ENCODE results near the gene AMZ1.
A peak's percentile ranks its signal among the peaks of the same experiment; 100 is the strongest.
"Not testable (repeated sequence)": the region's sequence is repeated elsewhere in the genome, so short reads cannot be mapped to it uniquely, and the experiment has no call there.

Gene AMZ1

DNA sequence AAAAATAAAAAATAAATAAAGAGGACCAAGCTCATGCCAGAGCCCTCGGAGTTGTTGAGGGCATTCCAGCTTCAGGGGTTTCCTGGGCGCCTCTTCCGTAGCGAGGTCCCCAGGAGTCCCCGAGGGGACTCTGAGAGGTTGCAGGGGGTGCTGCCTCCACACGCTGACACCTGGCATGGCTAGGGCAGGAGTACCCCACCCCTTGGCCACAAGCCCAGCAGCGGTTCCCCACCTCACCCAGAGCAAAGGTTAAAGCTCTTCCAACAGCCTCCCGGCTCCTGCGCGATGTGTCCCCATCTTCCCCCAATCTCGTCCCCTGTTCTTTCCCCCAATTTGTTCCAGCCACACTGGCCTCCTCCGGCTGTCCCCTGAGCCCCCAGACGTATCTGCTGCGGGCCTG is 4.5 kb downstream of the AMZ1 start:
- DNase-seq: no peak

DNA sequence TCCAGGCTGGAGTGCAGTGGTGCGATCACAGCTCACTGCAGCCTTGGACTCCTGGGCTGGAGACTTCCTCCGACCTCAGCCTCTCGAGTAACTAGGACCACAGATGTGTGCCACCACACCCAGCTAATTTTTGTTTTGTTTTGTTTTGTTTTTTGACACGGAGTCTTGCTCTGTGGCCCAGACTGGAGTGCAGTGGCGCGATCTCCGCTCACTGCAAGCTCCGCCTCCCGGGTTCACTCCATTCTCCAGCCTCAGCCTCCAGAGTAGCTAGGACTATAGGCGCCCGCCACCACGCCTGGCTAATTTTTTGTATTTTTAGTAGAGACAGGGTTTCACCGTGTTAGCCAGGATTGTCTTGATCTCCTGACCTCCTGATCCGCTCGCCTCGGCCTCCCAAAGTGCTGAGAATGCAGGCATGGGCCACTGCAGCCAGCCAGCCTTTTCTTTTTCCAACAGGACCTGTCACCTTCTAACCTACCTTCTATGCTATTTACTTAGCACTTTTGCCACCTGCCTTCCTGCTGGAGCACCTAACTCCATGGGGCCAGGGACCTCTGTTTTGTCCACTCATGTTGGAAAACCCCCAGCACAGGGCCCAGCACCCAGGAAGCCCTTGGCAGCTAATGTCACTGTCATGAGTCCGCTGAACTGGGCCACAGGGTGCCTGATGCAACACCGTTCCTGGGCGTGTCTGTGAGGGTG is 5.6 kb downstream of the AMZ1 start:
- DNase-seq: not testable (repeated sequence)

DNA sequence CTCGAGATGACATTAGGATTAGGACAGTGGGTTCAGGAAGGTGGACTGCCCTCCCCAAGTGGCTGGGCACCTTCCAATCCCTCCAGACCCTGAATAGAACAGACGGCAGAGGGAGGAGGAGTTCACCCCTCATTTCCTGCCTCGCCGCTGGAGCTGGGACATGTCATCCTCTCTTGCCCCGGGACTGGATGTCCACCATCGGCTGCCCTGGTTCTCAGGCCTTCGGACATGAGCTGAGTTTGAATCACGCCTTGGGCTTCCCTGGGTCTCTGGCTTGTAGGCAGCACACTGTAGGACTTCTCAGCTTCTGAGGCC is 6.1 kb downstream of the AMZ1 start:
- not testable (repeated sequence) for DNase-seq

DNA sequence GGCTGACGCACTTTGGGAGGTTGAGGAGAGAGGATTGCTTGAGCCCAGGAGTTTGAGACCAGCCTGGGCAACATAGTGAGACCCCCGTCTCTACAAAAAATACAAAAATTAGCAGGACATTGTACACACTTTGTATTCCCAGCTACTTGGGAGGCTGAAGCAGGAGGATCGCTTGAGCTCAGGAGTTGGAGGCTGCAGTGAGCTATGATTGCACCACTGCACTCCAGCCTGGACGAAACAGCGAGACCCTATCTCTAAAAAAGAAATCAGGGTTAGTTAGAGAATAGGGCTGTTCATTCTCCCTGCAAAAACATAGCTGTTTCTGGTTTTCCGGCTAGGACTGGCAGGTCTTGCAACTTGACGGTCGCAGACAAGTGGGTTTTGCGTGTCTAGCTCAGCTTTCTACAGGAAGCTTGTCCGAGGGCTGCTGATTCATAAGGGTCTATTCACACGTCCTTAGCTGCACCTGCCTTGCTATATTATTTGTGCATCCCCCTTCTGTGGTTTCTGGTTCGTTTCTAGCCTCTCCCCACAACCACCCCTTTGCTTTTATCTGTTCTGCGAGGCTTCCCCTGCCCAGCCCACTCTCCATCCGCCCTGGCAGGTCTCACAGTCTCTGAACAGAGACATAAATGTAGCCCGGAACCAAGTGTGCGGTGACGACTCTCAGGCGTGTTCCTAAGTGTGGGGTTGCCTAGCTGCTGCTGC is 10.7 kb downstream of the AMZ1 start:
- peak; percentile 34 to 36 for DNase-seq

DNA sequence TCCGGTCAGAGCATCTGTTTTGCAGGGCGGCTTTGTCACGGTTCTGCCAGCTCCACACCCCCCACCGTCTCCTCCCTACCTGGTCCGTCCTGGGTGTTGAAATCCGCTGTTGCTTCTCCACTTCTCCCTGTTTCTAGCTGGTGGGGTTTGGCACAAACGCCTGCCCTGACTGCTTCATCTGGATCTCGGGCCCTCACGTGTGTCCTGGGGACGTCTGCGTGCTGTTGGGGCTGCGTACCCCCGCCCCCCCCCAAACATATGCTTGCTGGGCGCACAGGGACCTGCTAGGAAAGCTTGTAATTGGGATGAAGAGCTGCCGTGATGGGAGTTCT is 11.3 kb downstream of the AMZ1 start:
- DNase-seq: no peak

DNA sequence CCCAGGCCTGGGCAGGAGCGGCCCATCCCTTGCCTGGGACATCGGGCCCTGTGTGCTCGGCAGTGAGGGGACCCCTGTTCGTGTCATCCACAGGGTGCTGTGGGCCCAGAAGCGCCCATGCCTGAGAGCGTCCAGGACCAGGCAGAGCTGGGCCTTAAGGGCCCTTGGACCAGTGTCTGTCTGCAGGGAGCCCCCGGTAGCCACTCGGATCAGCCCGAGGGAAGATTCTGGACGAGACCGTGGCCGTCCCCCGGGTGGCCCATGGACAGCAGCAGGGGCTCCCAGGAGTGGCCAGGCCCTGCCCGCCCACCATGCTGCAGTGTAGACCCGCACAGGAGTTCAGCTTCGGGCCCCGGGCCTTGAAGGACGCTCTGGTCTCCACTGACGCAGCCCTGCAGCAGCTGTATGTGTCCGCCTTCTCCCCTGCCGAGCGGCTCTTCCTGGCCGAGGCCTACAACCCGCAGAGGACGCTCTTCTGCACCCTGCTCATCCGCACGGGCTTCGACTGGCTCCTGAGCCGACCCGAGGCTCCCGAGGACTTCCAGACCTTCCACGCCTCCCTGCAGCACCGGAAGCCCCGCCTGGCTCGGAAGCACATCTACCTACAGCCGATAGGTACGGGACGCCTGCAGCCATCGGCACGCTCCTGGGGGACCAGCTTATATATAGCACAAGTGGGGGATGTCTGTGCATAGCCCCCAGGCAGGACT is 12.3 kb downstream of the AMZ1 start:
- DNase-seq: no peak

DNA sequence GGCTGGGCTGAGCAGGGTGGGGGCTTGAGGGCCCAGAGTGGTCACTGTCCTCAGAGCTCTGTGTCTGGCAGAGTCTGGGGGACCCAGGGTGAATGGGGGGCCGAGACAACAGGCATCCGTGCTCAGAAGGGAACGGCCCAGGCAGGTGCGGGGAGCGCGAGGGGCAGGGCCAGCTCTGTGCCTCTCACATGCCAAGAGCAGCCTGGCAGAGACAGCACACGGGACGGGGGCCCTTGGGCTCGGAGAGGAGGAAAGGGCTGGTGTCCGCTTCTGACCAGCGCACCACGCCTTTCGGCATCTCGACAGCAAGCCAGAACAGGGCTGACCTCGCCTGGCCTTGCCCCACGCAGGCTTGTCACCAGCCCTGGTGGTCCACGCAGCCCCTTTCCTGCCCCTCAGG is 13.4 kb downstream of the AMZ1 start:
- DNase-seq: no peak

DNA sequence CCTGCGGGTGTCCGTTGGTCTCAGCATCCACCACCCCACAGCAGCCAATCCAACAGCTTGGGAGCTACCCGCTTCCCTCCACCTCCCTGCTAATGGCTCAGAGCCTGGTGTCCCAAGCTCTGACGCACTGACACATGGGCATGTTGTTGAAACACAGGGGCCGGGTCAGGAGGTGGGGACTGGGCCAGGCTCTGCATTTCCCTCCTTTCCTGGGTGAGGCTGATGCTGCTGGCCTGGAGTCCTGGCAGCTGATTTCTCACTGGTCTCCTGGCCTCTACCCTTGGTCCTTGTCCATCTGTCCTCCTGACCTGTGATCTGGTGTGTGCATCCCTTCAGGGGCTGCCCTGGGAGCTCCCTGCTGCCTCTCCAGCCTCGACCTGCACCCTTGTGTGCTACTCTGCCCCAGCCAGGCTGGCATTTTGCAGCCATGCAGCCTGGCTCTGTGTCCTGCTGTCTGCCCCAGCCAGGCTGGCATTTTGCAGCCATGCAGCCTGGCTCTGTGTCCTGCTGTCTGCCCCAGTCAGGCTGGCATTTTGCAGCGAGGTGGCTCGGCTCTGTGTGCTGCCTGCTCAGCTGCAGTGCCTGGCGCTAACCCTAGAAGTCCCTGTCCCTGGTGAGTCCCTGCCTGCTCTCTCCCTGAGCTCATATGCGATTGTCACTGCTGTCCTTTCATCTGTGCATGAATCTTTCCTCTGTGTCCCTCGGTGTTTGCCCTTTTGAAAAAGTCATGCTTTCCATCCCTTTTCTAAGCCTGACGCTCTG is 14.0 kb downstream of the AMZ1 start:
- DNase-seq: no peak

DNA sequence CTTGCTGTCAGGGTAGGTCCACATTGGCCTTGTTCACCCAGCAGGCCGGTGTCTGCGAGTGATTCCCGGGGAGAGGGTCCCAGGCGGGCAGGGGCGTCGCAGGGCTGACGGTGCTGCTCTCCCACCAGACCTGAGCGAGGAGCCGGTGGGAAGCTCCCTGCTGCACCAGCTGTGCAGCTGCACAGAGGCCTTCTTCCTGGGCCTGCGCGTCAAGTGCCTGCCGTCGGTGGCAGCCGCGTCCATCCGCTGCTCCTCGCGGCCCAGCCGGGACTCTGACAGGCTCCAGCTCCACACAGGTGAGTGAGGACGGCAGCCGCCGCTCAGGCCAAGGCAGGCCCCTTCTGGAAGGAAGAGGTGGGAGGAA is 14.6 kb downstream of the AMZ1 start:
- no peak for DNase-seq

DNA sequence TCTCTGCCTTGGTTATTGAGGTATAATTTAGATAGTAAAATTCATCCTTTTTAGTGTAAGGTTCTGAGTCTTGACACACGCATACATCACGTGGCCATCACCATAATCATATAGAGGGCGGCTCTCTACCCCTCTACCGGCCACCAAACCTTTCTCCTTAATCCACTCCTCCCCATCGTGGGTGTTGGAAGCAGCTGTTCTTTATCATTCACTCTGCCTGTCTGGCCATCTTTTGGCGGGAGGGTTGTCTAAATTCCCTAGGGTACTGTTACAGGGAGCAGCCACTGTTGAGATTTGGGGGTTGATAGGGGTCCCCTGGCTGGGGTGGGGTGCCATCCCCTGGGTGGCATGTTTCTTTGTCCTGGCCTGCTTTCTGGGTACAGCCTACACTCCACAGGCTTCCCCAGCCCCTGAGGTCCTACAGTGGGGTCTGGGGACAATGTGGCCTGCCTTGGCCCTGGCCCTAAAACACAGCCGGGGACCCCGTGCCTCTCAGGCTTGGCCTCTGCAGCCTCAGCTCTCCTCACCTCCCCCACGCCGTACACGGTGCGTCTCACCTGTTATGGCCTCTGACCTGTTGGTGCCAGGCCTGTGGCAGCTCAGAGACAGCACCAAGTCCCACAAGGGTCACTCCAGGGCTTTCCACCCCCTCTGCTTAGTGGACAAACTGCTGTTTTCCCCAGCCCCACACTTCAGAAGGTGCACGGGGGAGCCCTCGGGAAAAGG is 17.5 kb downstream of the AMZ1 start:
- no peak for DNase-seq

DNA sequence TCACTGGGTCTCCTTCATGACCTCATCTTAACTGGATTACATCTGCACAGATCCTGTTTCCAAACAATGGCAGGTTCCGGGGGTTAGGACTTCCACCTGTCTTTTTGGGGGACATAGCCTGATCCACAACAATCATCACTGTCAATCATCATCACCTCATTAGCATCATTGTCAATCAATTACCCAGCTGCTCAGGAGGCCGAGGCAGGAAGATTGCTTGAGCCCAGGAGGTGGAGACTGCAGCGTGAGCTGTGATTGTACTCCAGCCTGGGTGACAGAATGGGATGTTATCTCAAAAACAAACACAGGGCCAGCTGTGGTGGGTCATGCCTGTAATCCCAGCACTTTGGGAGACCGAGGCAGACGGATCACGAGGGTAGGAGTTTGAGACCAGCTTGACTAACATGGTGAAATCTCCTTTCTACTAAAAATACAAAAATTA is 18.7 kb downstream of the AMZ1 start:
- DNase-seq: no peak

DNA sequence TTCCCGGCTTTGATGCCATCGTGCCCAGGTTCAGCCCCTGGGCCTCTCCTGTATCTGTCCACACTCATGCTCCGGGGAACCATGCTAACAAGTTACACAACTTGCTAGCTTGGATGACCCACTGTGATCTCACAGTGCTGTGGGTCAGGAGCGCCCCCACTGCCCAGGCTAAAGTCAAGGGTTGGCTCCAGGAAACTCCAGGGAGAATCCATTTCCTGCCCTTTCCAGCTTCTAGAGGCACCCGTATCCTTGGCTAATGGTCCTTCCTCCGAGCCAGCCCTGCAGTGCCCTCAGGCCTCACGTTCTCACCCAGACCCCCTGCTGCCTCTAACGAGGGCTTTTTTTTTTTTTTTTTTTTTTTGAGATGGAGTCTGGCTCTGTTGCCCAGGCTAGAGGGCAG is 19.5 kb downstream of the AMZ1 start:
- DNase-seq: no peak

DNA sequence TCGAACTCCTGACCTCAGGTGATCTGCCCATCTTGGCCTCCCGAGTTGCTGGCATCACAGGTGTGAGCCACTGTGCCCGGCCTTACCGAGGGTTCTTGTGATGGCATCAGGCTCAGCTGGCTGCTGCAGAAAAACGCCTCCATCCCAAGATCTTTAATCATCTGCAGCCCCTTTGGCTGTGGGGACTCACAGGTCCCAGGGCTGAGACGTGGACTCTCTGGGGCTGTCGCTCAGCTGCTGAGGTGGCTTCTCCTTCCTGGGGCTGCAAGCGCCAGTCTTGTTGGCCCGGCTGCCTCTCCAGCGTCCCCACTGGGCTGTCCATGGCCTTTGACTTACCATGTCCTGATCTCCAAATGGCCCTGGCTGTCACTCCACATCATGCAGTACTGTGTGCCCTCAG is 20.0 kb downstream of the AMZ1 start:
- no peak for DNase-seq

DNA sequence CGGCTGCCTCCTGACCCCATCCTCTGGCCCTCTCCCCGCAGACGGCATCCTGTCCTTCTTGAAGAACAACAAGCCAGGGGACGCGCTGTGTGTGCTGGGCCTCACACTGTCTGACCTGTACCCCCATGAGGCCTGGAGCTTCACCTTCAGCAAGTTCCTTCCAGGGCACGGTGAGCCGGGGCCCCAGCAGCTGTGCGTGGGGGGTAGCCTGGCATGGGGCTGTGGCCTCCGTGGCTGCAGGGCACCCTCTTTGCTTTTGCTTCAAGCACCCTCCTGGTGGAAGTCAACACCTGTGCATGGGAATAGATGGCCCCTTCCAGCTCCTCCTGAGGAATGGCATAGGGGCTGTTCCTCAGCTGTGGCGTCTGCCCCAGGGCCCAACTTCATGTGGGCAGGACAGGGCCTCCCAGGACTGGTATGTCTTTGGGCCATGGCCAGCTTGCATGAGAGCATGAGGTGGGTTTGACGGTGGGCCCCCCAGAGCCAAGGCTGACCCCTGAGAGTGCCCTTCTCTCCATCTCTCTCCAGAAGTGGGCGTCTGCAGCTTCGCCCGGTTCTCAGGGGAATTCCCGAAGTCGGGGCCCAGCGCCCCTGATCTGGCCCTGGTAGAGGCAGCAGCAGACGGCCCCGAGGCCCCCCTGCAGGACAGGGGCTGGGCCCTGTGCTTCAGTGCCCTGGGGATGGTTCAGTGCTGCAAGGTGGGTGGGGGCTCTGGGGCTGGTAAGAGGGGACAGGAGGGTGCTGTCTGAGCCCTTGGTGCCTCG is 20.7 kb downstream of the AMZ1 start:
- DNase-seq: no peak

DNA sequence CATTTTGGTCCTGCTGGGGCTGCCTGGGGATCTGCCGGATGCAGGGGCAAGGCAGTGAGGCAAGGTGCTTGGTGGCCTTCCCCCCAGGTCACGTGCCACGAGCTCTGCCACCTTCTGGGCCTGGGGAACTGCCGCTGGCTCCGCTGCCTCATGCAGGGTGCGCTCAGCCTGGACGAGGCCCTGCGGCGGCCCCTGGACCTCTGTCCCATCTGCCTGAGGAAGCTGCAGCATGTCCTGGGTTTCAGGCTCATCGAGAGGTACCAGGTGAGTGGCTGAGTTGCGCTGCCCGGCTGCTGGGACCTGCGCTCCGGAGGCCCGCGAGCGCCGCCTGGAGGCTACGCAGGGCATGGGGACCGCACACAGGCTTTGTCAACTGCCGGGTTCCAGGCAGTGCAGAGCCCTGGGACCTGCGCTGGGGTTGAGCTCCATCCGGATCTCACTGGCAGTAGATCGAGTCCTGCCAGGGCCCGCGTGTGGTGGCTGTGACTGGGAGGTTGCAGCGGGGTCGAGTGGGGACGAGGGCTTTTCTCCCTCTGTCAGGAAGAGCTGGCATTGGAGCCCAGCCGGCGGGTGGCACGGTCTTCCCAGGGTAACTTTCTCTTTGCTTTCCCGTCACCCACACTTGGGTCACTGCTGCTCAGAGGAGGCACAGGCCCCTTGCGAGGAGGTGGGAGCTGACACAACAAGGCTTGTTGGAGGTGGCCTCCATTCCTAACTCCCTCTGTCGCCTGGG is 21.7 kb downstream of the AMZ1 start:
- DNase-seq: peak; percentile 67 to 77

DNA sequence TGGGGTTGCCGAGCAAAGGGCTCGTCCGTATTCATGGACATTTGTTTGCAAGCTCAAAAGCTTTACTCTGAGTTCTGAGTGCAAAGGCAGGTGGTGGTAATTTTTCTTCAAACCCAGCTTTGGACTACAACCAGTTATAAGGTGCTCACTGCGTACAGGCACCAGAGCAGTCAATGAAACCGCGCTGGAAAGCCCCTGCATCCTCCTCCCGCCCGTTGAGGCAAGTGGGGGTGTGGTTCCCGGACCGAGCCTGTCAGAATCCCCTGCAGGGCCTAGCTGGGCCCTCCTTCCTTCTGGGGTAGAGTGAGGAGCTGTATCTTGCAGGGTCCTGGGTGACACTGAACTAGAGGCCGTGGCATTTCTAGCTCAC is 22.3 kb downstream of the AMZ1 start:
- peak; percentile 48 to 53 for DNase-seq

DNA sequence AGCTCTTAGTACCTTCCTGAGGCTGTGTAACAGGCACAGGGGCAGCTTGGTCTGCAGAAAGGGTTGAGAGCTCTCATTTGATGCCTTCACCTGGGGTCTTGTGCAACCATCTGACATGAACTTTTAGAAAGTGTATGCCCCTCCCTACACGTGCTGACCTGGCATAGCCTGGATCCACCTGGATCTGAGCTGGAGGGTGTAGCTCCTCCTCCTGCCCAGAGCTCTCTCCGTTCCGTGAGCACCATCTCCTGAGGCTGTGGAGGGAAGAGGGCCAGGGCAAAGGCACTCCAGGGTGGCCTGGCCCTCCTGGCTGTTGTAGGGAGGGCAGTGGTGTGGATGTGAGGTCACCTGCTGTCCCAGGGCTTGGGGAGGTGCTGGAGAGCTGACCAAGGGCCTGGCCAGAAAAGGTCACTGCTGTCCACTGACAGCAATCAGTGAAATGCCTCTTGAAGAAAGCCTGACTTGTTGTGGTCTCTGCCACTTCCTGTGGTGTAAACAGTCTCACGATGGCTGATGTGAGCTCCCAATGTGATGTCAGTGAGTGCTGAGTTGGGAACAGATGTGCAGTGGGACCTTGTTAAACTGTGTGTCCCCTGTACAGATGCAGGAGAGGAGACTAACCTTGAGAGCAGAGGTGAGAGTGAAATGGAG is 23.0 kb downstream of the AMZ1 start:
- DNase-seq: peak in 1 of 2 experiments; percentile 19

DNA sequence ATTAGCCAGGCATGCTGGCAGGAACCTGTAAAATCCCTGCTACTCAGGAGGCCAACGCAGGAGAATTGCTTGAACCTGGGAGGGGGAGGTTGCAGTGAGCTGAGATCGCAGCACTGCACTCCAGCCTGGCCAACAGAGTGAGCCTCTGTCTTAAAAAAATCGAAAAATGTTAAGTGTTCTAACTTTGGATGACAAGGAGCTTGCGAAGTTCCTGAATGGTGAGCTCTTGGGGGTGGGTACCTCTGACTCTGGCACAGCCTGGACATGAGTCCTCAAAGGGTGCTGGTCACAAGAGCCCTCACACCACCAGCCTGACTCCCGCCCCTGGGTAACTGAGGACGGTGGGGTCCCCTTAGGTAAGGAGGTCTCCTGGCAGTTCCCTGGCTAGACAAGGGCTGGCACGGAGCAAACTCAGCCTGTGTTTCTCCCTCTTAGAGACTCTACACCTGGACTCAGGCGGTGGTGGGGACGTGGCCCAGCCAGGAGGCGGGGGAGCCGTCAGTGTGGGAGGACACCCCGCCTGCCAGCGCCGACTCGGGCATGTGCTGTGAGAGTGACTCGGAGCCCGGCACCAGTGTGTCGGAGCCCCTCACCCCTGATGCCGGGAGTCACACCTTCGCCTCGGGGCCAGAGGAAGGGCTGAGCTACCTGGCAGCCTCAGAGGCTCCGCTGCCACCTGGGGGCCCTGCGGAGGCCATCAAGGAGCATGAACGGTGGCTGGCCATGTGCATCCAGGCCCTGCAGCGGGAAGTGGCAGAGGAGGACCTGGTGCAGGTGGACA is 24.1 kb downstream of the AMZ1 start:
- DNase-seq: no peak

DNA sequence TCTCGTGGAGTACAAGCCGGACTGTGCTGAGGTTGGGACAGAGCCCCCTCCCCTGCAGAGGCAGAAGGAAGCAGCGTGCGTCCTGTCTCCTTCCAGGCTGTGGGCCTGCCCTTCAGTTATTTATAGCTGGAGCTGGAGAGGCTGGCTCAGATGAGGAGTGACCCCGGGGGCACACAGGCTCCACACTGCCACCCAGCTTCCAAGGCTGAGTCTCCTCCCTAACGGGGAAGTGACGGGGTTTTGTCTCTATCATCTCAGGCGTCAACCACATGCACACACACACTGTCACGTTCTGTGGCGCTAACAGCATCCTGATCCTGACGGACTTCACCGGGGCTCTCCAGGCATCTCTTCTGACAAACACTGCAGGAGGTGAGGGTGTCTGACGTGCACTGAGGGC is 25.4 kb downstream of the AMZ1 start:
- no peak for DNase-seq

DNA sequence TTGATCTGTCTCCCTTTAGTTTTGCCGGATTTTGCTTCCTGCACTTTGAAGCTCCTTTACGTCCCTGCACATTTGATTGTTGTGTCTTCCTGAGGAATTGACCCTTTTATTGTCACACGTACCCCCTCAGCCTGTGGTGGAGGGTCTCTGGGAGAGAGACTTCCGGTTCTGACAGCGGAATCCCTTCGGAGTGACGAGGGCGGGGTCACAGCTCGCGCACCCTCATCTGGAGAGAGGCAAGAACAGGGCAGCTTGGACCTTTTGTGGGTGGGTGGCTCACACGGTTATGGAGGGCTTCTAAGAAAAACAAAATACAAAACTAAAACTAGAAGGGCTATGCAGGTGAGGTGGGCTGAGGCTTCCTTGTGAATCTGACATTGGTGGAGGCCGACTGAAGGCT is 26.0 kb downstream of the AMZ1 start:
- DNase-seq: no peak
